OCI-LY7 (cell line): ENCODE results near the gene DBNDD1.

Experiments used
- EZH2phosphoT487 ChIP-seq: fragments of 200-600 bp; sonication (generic); IDR thresholded peaks from 2 replicates; pipeline ENCODE4 v1.6.1; 2018; ENCODE audit warnings: low read depth, borderline replicate concordance, mild to moderate bottlenecking, mixed run types, antibody characterized with exemption, low read length, moderate library complexity, mixed read lengths
- TF ChIP-seq, protein P1 (sequence below): fragments of 200-600 bp; sonication (generic); conservative IDR thresholded peaks from 2 replicates; pipeline ENCODE4 v1.5.1; 2014; ENCODE audit warnings: mild to moderate bottlenecking, antibody characterized with exemption, low read length, moderate library complexity, mixed read lengths

DNA sequence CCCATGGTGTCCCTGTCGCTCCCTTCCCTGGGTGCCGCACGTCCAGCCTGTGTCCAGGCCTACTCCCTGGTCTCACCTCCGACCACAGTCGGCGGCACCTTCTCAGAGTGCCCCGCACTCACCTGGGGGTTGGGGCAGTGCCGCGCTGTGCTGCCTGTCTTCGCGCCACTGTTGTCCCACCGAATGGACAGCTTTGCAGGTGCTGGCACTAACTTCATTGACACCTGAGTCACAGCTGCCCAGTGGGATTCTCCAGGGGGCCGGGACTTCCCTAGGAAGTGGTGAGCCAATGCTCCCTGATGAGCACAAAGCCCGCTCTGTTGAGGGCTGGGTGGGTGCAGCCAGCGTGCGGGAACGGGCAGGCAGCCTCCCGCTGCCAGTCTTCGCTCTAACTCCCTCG, 24.3 kb upstream of the DBNDD1 start:
- TF ChIP-seq, protein P1, sequence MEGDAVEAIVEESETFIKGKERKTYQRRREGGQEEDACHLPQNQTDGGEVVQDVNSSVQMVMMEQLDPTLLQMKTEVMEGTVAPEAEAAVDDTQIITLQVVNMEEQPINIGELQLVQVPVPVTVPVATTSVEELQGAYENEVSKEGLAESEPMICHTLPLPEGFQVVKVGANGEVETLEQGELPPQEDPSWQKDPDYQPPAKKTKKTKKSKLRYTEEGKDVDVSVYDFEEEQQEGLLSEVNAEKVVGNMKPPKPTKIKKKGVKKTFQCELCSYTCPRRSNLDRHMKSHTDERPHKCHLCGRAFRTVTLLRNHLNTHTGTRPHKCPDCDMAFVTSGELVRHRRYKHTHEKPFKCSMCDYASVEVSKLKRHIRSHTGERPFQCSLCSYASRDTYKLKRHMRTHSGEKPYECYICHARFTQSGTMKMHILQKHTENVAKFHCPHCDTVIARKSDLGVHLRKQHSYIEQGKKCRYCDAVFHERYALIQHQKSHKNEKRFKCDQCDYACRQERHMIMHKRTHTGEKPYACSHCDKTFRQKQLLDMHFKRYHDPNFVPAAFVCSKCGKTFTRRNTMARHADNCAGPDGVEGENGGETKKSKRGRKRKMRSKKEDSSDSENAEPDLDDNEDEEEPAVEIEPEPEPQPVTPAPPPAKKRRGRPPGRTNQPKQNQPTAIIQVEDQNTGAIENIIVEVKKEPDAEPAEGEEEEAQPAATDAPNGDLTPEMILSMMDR = no peak
- no peak for TF ChIP-seq EZH2phosphoT487
